Measurements from ENCODE around the gene EPHA6.
"Not testable (repeated sequence)": the region's sequence is repeated elsewhere in the genome, so short reads cannot be mapped to it uniquely, and the experiment has no call there.

The EPHA6 gene

GRCh38 chr3:97009427-97010019, 195.1 kb downstream of the EPHA6 start:
- H3K27ac ChIP-seq: no peak overlapping the region
- no peak for DNase-seq (ENCODE audit: low read depth, low spot score)

GRCh38 chr3:97010881-97011657, 196.7 kb downstream of the EPHA6 start:
- DNase-seq (ENCODE audit: low read depth, low spot score): no peak
- H3K27ac ChIP-seq: no peak overlapping the region

- H3K27ac ChIP-seq: peak overlapping the region; percentile 9
- DNase-seq (ENCODE audit: low read depth, low spot score): no peak
These were observed 207.4 kb downstream of the EPHA6 start for GRCh38 chr3:97021778-97022177.

- not testable (repeated sequence) for H3K27ac ChIP-seq; DNase-seq (ENCODE audit: low read depth, low spot score)
These were observed 211.2 kb downstream of the EPHA6 start for GRCh38 chr3:97025612-97026011.

GRCh38 chr3:97029972-97030371, 215.6 kb downstream of the EPHA6 start:
- DNase-seq (ENCODE audit: low read depth, low spot score): no peak
- no peak overlapping the region for H3K27ac ChIP-seq

- peak; percentile 8 for DNase-seq (ENCODE audit: low read depth, low spot score)
These were observed 223.0 kb downstream of the EPHA6 start for GRCh38 chr3:97037294-97037943.

GRCh38 chr3:97043411-97043810, 229.0 kb downstream of the EPHA6 start:
- no peak overlapping the region for H3K27ac ChIP-seq
- no peak for DNase-seq (ENCODE audit: low read depth, low spot score)

More at GRCh38 chr3:97037294-97037943, 223.0 kb downstream of the EPHA6 start:
- H3K27ac ChIP-seq: no peak overlapping the region

- no peak overlapping the region for H3K27ac ChIP-seq
- DNase-seq (ENCODE audit: low read depth, low spot score): no peak
These were observed 243.0 kb downstream of the EPHA6 start for GRCh38 chr3:97057365-97057764.

GRCh38 chr3:97059168-97059567, 244.8 kb downstream of the EPHA6 start:
- no peak for DNase-seq (ENCODE audit: low read depth, low spot score)
- H3K27ac ChIP-seq: no peak overlapping the region

- no peak for DNase-seq (ENCODE audit: low read depth, low spot score)
- H3K27ac ChIP-seq: no peak overlapping the region
These were observed 252.1 kb downstream of the EPHA6 start for GRCh38 chr3:97066531-97066930.

- H3K27ac ChIP-seq: no peak overlapping the region
- DNase-seq (ENCODE audit: low read depth, low spot score): no peak
These were observed 255.9 kb downstream of the EPHA6 start for GRCh38 chr3:97070302-97070701.

- no peak for DNase-seq (ENCODE audit: low read depth, low spot score)
- H3K27ac ChIP-seq: no peak overlapping the region
These were observed 260.2 kb downstream of the EPHA6 start for GRCh38 chr3:97074546-97074945.

- no peak for DNase-seq (ENCODE audit: low read depth, low spot score)
- H3K27ac ChIP-seq: no peak overlapping the region
These were observed 262.3 kb downstream of the EPHA6 start for GRCh38 chr3:97076673-97077072.

GRCh38 chr3:97089621-97090020, 275.2 kb downstream of the EPHA6 start:
- H3K27ac ChIP-seq: no peak overlapping the region
- DNase-seq (ENCODE audit: low read depth, low spot score): no peak

GRCh38 chr3:97102641-97103040, 288.2 kb downstream of the EPHA6 start:
- no peak overlapping the region for H3K27ac ChIP-seq
- DNase-seq (ENCODE audit: low read depth, low spot score): no peak

- no peak overlapping the region for H3K27ac ChIP-seq
- no peak for DNase-seq (ENCODE audit: low read depth, low spot score)
These were observed 291.7 kb downstream of the EPHA6 start for GRCh38 chr3:97105989-97106651.

GRCh38 chr3:97106652-97106989, 292.2 kb downstream of the EPHA6 start:
- H3K27ac ChIP-seq: no peak overlapping the region
- DNase-seq (ENCODE audit: low read depth, low spot score): no peak

GRCh38 chr3:97108136-97108535, 293.7 kb downstream of the EPHA6 start:
- no peak for DNase-seq (ENCODE audit: low read depth, low spot score)

GRCh38 chr3:97111244-97111643, 296.9 kb downstream of the EPHA6 start:
- DNase-seq (ENCODE audit: low read depth, low spot score): no peak
- no peak overlapping the region for H3K27ac ChIP-seq

More at GRCh38 chr3:97108136-97108535, 293.7 kb downstream of the EPHA6 start:
- H3K27ac ChIP-seq: no peak overlapping the region

- H3K27ac ChIP-seq: no peak overlapping the region
- DNase-seq (ENCODE audit: low read depth, low spot score): no peak
These were observed 307.0 kb downstream of the EPHA6 start for GRCh38 chr3:97121386-97121785.

Measured in epithelial cell of prostate (primary cell).